SU-DHL-6 (cell line): ENCODE data around the gene GNAI2.

ENCODE experiments used
- EZH2phosphoT487 ChIP-seq: fragments of 200-600 bp; sonication (generic), shearing (Covaris generic); conservative IDR thresholded peaks from 2 replicates; pipeline ENCODE4 v1.6.1; 2018; ENCODE audit warnings: mild to moderate bottlenecking, antibody characterized with exemption, low read length, moderate library complexity, mixed read lengths
- TF ChIP-seq, protein P1 (sequence below): fragments of 200-600 bp; sonication (generic); IDR thresholded peaks from one replicate; pipeline ENCODE4 v1.5.1; 2017; ENCODE audit warnings: antibody characterized with exemption, mild to moderate bottlenecking, low read length, moderate library complexity; ENCODE audit not compliant: insufficient read depth, poor library complexity, severe bottlenecking

DNA sequence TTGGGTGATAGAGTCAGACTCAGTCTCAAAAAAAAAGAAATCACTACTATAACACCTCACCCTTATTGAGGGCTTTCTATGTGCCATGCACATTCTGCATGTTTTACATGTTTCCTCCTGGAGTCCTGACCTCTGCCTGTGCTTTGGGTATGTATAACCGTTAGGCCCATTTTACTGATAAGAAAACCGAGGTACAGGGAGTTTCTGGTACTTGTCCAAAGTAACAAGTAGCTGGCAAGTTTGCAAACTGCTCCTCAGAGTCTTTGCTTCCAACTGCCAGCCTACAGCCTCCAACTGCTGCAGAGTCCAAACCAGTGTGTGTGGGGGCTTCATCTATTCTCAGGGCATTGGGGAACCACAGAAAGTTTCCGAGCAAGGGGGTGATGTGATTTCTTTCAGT is 3.7 kb upstream of the GNAI2 start:
- TF ChIP-seq, protein P1, sequence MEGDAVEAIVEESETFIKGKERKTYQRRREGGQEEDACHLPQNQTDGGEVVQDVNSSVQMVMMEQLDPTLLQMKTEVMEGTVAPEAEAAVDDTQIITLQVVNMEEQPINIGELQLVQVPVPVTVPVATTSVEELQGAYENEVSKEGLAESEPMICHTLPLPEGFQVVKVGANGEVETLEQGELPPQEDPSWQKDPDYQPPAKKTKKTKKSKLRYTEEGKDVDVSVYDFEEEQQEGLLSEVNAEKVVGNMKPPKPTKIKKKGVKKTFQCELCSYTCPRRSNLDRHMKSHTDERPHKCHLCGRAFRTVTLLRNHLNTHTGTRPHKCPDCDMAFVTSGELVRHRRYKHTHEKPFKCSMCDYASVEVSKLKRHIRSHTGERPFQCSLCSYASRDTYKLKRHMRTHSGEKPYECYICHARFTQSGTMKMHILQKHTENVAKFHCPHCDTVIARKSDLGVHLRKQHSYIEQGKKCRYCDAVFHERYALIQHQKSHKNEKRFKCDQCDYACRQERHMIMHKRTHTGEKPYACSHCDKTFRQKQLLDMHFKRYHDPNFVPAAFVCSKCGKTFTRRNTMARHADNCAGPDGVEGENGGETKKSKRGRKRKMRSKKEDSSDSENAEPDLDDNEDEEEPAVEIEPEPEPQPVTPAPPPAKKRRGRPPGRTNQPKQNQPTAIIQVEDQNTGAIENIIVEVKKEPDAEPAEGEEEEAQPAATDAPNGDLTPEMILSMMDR = no peak
- no peak for TF ChIP-seq EZH2phosphoT487
